Measurements from ENCODE around the gene UBE2Q2.
"Not testable (repeated sequence)": the region's sequence is repeated elsewhere in the genome, so short reads cannot be mapped to it uniquely, and the experiment has no call there.

UBE2Q2 gene

DNA sequence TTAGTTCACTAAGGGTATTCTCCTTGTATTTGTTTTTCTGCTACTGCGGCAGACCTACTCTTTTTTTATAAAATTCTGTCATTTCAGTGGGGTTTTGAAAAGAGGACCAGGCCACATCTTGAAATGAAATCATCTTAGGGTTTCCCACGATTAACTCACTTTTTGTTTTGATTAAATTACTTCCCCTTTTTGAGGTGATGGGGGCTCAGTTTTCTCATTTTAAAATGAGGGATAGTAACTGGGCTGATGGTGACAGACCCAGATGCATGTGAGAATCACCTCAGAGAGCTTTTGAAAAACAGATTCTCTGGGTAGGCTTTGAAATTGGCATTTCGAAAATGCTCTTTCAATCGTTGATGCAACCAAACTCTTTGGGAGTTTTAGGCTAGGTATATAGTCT, 24.2 kb downstream of the UBE2Q2 start:
- DNase-seq, result no peak
- no peak overlapping the region for H3K4me3 ChIP-seq (ENCODE audit: low read depth, low read length)
- in situ Hi-C loops (cut with HindIII; ENCODE audit: low pct_ligation_motif_present, low sequenced_read_pairs), result no loop called here
- no peaks in the 10 kb centered on the region for H3K27me3 ChIP-seq (replicated peaks)
- TF ChIP-seq, protein P1, sequence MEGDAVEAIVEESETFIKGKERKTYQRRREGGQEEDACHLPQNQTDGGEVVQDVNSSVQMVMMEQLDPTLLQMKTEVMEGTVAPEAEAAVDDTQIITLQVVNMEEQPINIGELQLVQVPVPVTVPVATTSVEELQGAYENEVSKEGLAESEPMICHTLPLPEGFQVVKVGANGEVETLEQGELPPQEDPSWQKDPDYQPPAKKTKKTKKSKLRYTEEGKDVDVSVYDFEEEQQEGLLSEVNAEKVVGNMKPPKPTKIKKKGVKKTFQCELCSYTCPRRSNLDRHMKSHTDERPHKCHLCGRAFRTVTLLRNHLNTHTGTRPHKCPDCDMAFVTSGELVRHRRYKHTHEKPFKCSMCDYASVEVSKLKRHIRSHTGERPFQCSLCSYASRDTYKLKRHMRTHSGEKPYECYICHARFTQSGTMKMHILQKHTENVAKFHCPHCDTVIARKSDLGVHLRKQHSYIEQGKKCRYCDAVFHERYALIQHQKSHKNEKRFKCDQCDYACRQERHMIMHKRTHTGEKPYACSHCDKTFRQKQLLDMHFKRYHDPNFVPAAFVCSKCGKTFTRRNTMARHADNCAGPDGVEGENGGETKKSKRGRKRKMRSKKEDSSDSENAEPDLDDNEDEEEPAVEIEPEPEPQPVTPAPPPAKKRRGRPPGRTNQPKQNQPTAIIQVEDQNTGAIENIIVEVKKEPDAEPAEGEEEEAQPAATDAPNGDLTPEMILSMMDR (IDR thresholded peaks at IDR 0.05; ENCODE audit: low read depth, low read length, missing control alignments), result no peak
- peaks cover 5% of the 10 kb centered on the region for H3K36me3 ChIP-seq (replicated peaks)
- H3K27ac ChIP-seq, result no peak overlapping the region

DNA sequence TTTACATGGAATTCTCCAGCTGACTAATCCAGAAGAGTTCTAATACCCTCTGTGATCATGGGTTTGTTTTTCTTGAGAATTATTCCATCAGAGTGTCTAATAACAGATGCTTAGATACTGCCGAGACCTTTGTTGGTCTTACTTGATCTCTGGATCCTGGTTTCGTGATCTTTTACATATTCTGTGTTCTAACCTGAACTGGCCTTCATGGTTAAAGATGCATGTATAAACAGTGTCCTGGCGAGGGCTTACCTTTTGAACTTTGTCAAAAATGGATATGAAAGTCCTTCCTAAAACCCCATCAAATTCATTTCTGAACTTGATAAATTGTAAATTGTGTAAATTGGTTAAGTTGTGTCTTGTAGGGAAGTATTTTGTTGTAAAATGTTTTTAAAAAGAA, 24.8 kb downstream of the UBE2Q2 start:
- in situ Hi-C loops (cut with HindIII; ENCODE audit: low pct_ligation_motif_present, low sequenced_read_pairs), result no loop called here
- TF ChIP-seq, protein P1 (IDR thresholded peaks at IDR 0.05; ENCODE audit: low read depth, low read length, missing control alignments), result no peak
- H3K27me3 ChIP-seq (replicated peaks), result no peaks in the 10 kb centered on the region
- DNase-seq, result no peak
- H3K4me3 ChIP-seq (ENCODE audit: low read depth, low read length), result no peak overlapping the region
- H3K27ac ChIP-seq, result no peak overlapping the region
- peaks cover 5% of the 10 kb centered on the region for H3K36me3 ChIP-seq (replicated peaks)

DNA sequence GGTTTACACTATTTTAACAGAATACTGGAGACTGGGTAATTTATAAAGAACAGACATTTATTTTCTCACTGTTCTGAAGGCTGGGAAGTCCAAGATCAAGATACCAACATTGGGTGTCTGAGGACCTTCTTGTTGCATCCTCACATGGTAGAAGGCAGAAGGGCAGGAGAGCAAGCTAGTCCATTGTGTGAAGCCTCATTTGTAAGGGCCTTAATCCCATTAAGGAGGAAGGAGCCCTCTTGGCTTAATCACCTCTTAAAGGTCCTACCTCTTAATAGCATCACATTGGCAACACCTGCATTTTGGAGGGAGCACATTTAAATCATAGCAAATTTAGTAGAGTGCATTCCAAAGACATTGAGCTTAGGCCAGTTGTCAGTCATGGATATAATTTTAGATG, 26.2 kb downstream of the UBE2Q2 start:
- no peak for DNase-seq
- no peak overlapping the region for H3K4me3 ChIP-seq (ENCODE audit: low read depth, low read length)
- in situ Hi-C loops (cut with HindIII; ENCODE audit: low pct_ligation_motif_present, low sequenced_read_pairs), result no loop called here
- no peaks in the 10 kb centered on the region for H3K27me3 ChIP-seq (replicated peaks)
- TF ChIP-seq, protein P1 (IDR thresholded peaks at IDR 0.05; ENCODE audit: low read depth, low read length, missing control alignments), result no peak
- H3K27ac ChIP-seq, result no peak overlapping the region
- H3K36me3 ChIP-seq (replicated peaks), result peaks cover 15% of the 10 kb centered on the region

DNA sequence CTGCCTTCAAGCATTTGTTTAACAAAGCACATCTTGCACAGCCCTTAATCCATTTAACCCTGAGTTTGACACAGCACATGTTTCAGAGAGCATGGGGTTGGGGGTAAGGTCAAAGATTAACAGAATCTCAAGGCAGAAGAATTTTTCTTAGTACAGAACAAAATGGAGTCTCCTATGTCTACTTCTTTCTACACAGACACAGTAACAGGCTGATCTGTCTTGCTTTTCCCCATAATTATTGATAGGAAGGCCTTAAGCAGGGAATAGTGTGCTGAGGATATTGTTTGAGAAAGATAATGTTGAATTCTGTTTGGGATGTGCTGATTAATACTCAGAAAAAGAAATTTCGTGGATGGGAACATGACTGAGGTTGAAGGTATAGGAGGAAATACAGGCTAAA, 28.3 kb downstream of the UBE2Q2 start:
- DNase-seq; H3K27me3 ChIP-seq (replicated peaks); H3K4me3 ChIP-seq (ENCODE audit: low read depth, low read length); in situ Hi-C loops (cut with HindIII; ENCODE audit: low pct_ligation_motif_present, low sequenced_read_pairs); H3K27ac ChIP-seq: not testable (repeated sequence)
- H3K36me3 ChIP-seq (replicated peaks), result peaks cover 18% of the 10 kb centered on the region

GRCh38 chr15:75872403-75872990, 29.2 kb downstream of the UBE2Q2 start:
- no peak overlapping the region for H3K27ac ChIP-seq
- no peak for DNase-seq
- H3K4me3 ChIP-seq (ENCODE audit: low read depth, low read length), result no peak overlapping the region
- in situ Hi-C loops (cut with HindIII; ENCODE audit: low pct_ligation_motif_present, low sequenced_read_pairs), result no loop called here
- no peaks in the 10 kb centered on the region for H3K27me3 ChIP-seq (replicated peaks)
- TF ChIP-seq, protein P1 (IDR thresholded peaks at IDR 0.05; ENCODE audit: low read depth, low read length, missing control alignments), result no peak
- H3K36me3 ChIP-seq (replicated peaks), result peaks cover 18% of the 10 kb centered on the region

GRCh38 chr15:75884041-75884440, 40.8 kb downstream of the UBE2Q2 start:
- TF ChIP-seq, protein P1 (IDR thresholded peaks at IDR 0.05; ENCODE audit: low read depth, low read length, missing control alignments), result no peak
- Histone ChIP-seq H3K4me3 (ENCODE audit: low read depth, low read length) (no peak overlapping the region), H3K27me3 (replicated peaks) (no peaks in the 10 kb centered on the region), H3K27ac (no peak overlapping the region), H3K36me3 (replicated peaks) (peaks cover 10% of the 10 kb centered on the region)
- in situ Hi-C loops (cut with HindIII; ENCODE audit: low pct_ligation_motif_present, low sequenced_read_pairs), result no loop called here
- no peak for DNase-seq

All from brain microvascular endothelial cell (primary cell).